Measurements from ENCODE around the gene KCTD3. TPM values are rescaled to one million over a fixed set of nuclear protein-coding genes. Genes with fewer than 3 reads are reported as not detected.

KCTD3 gene
- total RNA-seq, 4 donors from 2014 or later: 41.8 to 84.5 (median 49.1) TPM

- TF ChIP-seq CTCF (IDR thresholded peaks at IDR 0.05): no peak
- ATAC-seq (ENCODE audit: low FRiP score) (no peak), DNase-seq (ENCODE audit: low spot score) (no peak)
These were observed 36.2 kb downstream of the KCTD3 start for GRCh38 chr1:215603319-215603718.

GRCh38 chr1:215605011-215605621 is 38.0 kb downstream of the KCTD3 start:
- no peak for ATAC-seq (ENCODE audit: low FRiP score)
- no peak for TF ChIP-seq CTCF (IDR thresholded peaks at IDR 0.05)
- no peak for DNase-seq (ENCODE audit: low spot score)

GRCh38 chr1:215606036-215606435 is 38.9 kb downstream of the KCTD3 start:
- DNase-seq (ENCODE audit: low spot score): no peak
- no peak for ATAC-seq (ENCODE audit: low FRiP score)
- no peak for TF ChIP-seq CTCF (IDR thresholded peaks at IDR 0.05)

- ATAC-seq (ENCODE audit: low FRiP score) (no peak), DNase-seq (ENCODE audit: low spot score) (no peak)
- TF ChIP-seq CTCF (IDR thresholded peaks at IDR 0.05): no peak
These were observed 39.6 kb downstream of the KCTD3 start for GRCh38 chr1:215606564-215607168.

- DNase-seq (ENCODE audit: low spot score) (no peak), ATAC-seq (ENCODE audit: low FRiP score) (no peak)
- no peak for TF ChIP-seq CTCF (IDR thresholded peaks at IDR 0.05)
These were observed 40.3 kb downstream of the KCTD3 start for GRCh38 chr1:215607412-215607811.

GRCh38 chr1:215608646-215609045 is 41.5 kb downstream of the KCTD3 start:
- DNase-seq (ENCODE audit: low spot score) (no peak), ATAC-seq (ENCODE audit: low FRiP score) (no peak)
- TF ChIP-seq CTCF (IDR thresholded peaks at IDR 0.05): no peak

- no peak for TF ChIP-seq CTCF (IDR thresholded peaks at IDR 0.05)
- no peak for ATAC-seq (ENCODE audit: low FRiP score)
These were observed 45.3 kb downstream of the KCTD3 start for GRCh38 chr1:215612391-215612790.

More at GRCh38 chr1:215612391-215612790, 45.3 kb downstream of the KCTD3 start:
- DNase-seq (ENCODE audit: low spot score): no peak
